NOMO-1 treated with DMSO at 0.1 percent for 48 hours (cell line): ENCODE measurements around the gene HARBI1.

Experiments used
- DNase-seq: peaks from one replicate; lab custom pipeline; 2025; ENCODE audit not compliant: unreplicated experiment; lab: John Stamatoyannopoulos, UW

HARBI1 gene

DNA sequence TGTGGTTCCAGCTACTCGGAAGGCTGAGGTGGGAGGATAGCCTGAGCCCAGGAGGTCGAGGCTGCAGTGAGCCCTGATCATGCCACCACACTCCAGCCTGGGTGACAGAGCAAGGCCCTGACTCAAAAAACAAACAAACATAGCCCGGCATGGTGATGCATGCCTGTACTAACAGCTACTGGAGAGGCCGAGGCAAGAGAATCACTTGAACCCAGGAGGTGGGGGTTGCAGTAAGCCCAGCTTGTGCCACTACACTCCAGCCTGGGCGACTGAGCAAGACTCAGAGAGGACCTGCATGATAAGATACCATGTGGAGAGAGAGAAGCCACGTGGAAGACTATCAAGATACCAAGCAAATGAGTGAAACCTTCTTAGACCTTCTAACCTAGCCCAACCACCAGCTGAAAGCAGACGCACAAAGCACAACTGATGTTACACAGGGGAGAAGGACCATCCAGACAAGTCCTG, 59.3 kb downstream of the HARBI1 start:
- no peak for DNase-seq

DNA sequence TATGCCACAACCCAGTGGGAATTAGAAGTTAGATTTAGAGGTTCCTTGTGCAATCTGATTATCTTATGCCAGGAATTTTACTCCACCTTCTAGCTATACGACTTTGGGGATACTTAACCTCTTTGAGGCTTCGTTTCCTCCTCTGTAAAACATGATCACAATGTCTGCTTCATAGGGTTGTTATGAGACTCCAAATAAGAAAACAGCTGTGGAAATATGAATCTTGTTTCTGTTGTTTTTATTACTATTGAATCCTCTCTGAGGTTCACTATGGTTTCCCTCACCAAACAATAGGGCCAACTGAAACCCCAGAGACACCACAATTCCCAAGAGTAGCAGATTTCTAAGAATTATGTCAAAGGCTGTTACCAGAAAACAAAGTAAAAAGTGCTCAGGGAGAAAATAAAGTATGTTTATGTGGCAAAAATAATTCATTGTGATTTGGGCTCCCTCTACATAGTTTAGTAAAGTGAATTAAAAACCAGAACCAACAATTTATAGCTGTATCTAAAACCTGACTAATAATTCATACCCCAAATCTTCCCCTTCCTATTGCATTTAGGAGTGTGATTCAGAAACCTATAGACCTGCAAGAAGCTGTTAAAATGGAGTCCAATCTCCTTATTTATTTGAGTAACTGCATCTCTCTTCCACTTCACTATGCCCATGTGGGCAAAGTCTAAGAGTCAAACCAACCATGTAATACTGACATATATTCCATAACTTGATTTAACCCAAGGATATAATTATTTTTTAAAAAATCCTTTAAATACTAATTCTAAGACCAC, 61.6 kb downstream of the HARBI1 start:
- no peak for DNase-seq

DNA sequence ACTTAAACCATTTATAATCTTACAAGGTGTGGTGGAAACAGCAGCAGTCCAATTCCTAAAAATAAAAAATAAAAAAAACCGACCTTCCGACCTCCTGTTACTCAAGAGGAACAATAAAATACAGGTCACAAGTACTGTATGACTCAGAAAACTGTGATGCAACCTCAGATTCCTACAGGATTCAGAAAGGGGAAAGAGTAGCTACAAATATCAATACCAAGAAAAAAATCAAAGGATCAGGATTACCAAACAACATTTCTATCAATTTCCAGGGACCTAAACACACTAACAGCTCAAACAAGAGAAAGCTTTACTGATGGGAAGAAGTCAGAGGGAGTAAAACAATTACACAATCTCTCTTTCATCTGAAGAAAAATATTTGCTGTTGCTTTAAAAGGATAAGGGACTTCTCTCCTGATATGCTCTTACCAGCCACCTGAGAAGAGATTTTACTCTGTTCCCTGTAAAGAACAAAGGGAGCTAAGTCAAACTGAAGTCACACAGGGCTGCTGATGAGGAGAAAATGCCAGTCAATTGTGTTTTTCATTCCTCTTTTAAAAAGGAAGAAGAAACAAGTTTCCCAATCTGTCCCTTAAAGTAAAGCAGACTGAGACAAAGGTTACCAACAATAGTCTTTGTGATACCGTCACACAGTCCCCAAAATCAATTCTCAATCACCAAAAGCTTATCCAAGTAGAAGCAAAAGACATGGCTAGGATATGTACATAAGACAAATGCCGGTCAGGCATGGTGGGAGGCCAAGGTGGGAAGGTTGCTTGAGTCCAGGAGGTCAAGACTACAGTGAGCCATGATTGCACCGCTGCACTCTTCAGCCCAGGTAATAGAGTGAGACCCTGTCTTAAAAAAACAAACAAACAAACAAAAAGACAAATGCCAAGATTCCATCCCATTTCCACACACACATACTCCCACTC, 62.5 kb downstream of the HARBI1 start:
- DNase-seq = peak; percentile 76

DNA sequence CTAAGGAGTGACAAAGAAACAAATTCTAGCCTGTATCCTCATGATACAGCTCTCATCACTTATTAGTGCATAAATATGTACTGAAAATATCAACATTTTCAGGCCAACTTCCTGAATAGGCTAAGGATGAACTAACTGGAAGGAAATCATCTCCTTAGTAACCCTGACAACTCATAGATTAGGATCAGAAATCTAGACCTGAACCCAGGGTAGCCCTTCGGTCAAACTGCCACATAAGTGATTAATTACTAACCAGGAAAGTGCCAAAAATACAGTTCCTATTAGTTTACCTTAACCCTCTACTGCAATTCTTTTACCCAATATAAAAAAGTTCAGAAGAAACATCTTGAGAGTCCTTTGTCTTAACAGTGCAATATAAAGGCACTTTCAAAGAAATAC, 63.2 kb downstream of the HARBI1 start:
- no peak for DNase-seq
